GM21360 (cell line): Measurements from ENCODE around the gene GDI1.

Experiments
- ATAC-seq: cut with Tn5 transposase; IDR thresholded peaks from one replicate; pipeline ENCODE4 v1.9.1; 2021; ENCODE audit warnings: mild to moderate bottlenecking, moderate library complexity; ENCODE audit not compliant: unreplicated experiment

Gene GDI1

GRCh38 chrX:154436374-154436982 is 476 bp upstream of the GDI1 start:
- no peak for ATAC-seq

GRCh38 chrX:154437971-154438893 is 1.3 kb downstream of the GDI1 start:
- ATAC-seq, result no peak

- ATAC-seq, result no peak
Observed at GRCh38 chrX:154439841-154440240, 2.9 kb downstream of the GDI1 start.

GRCh38 chrX:154440623-154441357 is 3.8 kb downstream of the GDI1 start:
- no peak for ATAC-seq

- no peak for ATAC-seq
Observed at GRCh38 chrX:154441564-154441963, 4.6 kb downstream of the GDI1 start.

GRCh38 chrX:154441984-154442707 is 5.2 kb downstream of the GDI1 start:
- no peak for ATAC-seq

GRCh38 chrX:154443479-154443910 is 6.5 kb downstream of the GDI1 start:
- ATAC-seq, result no peak

GRCh38 chrX:154443992-154444754 is 7.2 kb downstream of the GDI1 start, which contains the start of gene FAM50A:
FAM50A (plus strand) TSS chrX:154444141; CDS start chrX:154444236, 95 bp downstream.
- peak; percentile 63 for ATAC-seq

GRCh38 chrX:154444755-154445246 is 7.8 kb downstream of the GDI1 start:
- peak; percentile 5 for ATAC-seq

GRCh38 chrX:154445776-154446175 is 8.8 kb downstream of the GDI1 start:
- ATAC-seq, result no peak

GRCh38 chrX:154446430-154446829 is 9.5 kb downstream of the GDI1 start:
- no peak for ATAC-seq

GRCh38 chrX:154448484-154448883 is 11.5 kb downstream of the GDI1 start:
- no peak for ATAC-seq

GRCh38 chrX:154449618-154450017 is 12.7 kb downstream of the GDI1 start:
- no peak for ATAC-seq

- ATAC-seq, result no peak
Observed at GRCh38 chrX:154450312-154450711, 13.4 kb downstream of the GDI1 start.

GRCh38 chrX:154452823-154453222 is 15.9 kb downstream of the GDI1 start:
- ATAC-seq, result no peak

- ATAC-seq, result peak; percentile 50
Observed at GRCh38 chrX:154457491-154458115, 20.6 kb downstream of the GDI1 start.

- ATAC-seq, result peak; percentile 50
Observed at GRCh38 chrX:154458116-154458953, 21.4 kb downstream of the GDI1 start, which contains the start of gene PLXNA3. PLXNA3 (plus strand) TSS chrX:154458281; CDS start chrX:154460184, 1,903 bp downstream.
